Measurements from ENCODE around the gene AGAP1. TPM values are rescaled to one million over a fixed set of nuclear protein-coding genes. Genes with fewer than 3 reads are reported as not detected.

Gene AGAP1
- total RNA-seq, 1 donor from 2014 or later: 20.4 TPM

GRCh38 chr2:235966396-235966795 lies 472.6 kb downstream of the AGAP1 start:
- DNase-seq (ENCODE audit: low spot score): no peak
- Histone ChIP-seq H3K9me3 (ENCODE audit: low read depth) (no peaks in the 10 kb centered on the region), H3K36me3 (no peaks in the 10 kb centered on the region), H3K4me2 (no peak overlapping the region), H3K27ac (no peak overlapping the region), H3K9ac (no peak overlapping the region), H3F3A (ENCODE audit: low read depth) (no peaks in the 10 kb centered on the region), H3K4me3 (no peak overlapping the region), H3K27me3 (no peaks in the 10 kb centered on the region), H4K20me1 (ENCODE audit: low read depth) (no peaks in the 10 kb centered on the region), H3K79me2 (ENCODE audit: low read depth) (no peaks in the 10 kb centered on the region), H3K4me1 (no peaks in the 10 kb centered on the region), H2AFZ (replicated peaks) (no peak overlapping the region)
- Mint-ChIP-seq H3K4me3 (no peak overlapping the region), H3K27ac (no peak overlapping the region), H3K9me3 (no peaks in the 10 kb centered on the region), H3K36me3 (peaks cover 24% of the 10 kb centered on the region), H3K4me1 (no peaks in the 10 kb centered on the region), H3K27me3 (ENCODE audit: insufficient read depth, low read depth) (peaks cover 2% of the 10 kb centered on the region)
- TF ChIP-seq CTCF (IDR thresholded peaks at IDR 0.05): peak; percentile 15
- no peak for TF ChIP-seq EZH2 (IDR thresholded peaks at IDR 0.05)
- no peak for TF ChIP-seq EZH2phosphoT487 (IDR thresholded peaks at IDR 0.05)

- Histone ChIP-seq H3K4me1 (no peaks in the 10 kb centered on the region), H3K36me3 (no peaks in the 10 kb centered on the region), H3K79me2 (ENCODE audit: low read depth) (no peaks in the 10 kb centered on the region), H3K27me3 (no peaks in the 10 kb centered on the region), H3F3A (ENCODE audit: low read depth) (no peaks in the 10 kb centered on the region), H4K20me1 (ENCODE audit: low read depth) (no peaks in the 10 kb centered on the region), H3K9ac (no peak overlapping the region), H3K4me2 (no peak overlapping the region), H3K9me3 (ENCODE audit: low read depth) (no peaks in the 10 kb centered on the region), H3K27ac (no peak overlapping the region), H2AFZ (replicated peaks) (no peak overlapping the region), H3K4me3 (no peak overlapping the region)
- Mint-ChIP-seq H3K4me1 (no peaks in the 10 kb centered on the region), H3K27ac (peak overlapping the region; percentile 7), H3K27me3 (ENCODE audit: insufficient read depth, low read depth) (peaks cover 2% of the 10 kb centered on the region), H3K36me3 (peaks cover 20% of the 10 kb centered on the region), H3K4me3 (no peak overlapping the region), H3K9me3 (no peaks in the 10 kb centered on the region)
- no peak for DNase-seq (ENCODE audit: low spot score)
- TF ChIP-seq CTCF (IDR thresholded peaks at IDR 0.05) (no peak), EZH2 (IDR thresholded peaks at IDR 0.05) (no peak), EZH2phosphoT487 (IDR thresholded peaks at IDR 0.05) (no peak)
Measured at GRCh38 chr2:235966932-235967757, 473.3 kb downstream of the AGAP1 start.

- H3K27me3 ChIP-seq: no peaks in the 10 kb centered on the region
- H3K9ac ChIP-seq: no peak overlapping the region
- Mint-ChIP-seq H3K27ac (no peak overlapping the region), H3K27me3 (ENCODE audit: insufficient read depth, low read depth) (peaks cover 2% of the 10 kb centered on the region), H3K4me3 (no peak overlapping the region), H3K9me3 (no peaks in the 10 kb centered on the region), H3K36me3 (peaks cover 24% of the 10 kb centered on the region), H3K4me1 (no peaks in the 10 kb centered on the region)
- H3K4me1 ChIP-seq: no peaks in the 10 kb centered on the region
- TF ChIP-seq CTCF (IDR thresholded peaks at IDR 0.05): no peak
- TF ChIP-seq EZH2phosphoT487 (IDR thresholded peaks at IDR 0.05): no peak
- no peak for TF ChIP-seq EZH2 (IDR thresholded peaks at IDR 0.05)
- H3K4me3 ChIP-seq: no peak overlapping the region
- H3K79me2 ChIP-seq (ENCODE audit: low read depth): no peaks in the 10 kb centered on the region
- no peaks in the 10 kb centered on the region for H3K36me3 ChIP-seq
- no peaks in the 10 kb centered on the region for H4K20me1 ChIP-seq (ENCODE audit: low read depth)
- no peak overlapping the region for H3K27ac ChIP-seq
- H2AFZ ChIP-seq (replicated peaks): no peak overlapping the region
- DNase-seq (ENCODE audit: low spot score): no peak
- no peaks in the 10 kb centered on the region for H3F3A ChIP-seq (ENCODE audit: low read depth)
- no peak overlapping the region for H3K4me2 ChIP-seq
- no peaks in the 10 kb centered on the region for H3K9me3 ChIP-seq (ENCODE audit: low read depth)
Measured at GRCh38 chr2:235968155-235968554, 474.3 kb downstream of the AGAP1 start.

All from neural progenitor cell (in vitro differentiated cells).